ENCODE data around the gene MRPL37.

Gene MRPL37

DNA sequence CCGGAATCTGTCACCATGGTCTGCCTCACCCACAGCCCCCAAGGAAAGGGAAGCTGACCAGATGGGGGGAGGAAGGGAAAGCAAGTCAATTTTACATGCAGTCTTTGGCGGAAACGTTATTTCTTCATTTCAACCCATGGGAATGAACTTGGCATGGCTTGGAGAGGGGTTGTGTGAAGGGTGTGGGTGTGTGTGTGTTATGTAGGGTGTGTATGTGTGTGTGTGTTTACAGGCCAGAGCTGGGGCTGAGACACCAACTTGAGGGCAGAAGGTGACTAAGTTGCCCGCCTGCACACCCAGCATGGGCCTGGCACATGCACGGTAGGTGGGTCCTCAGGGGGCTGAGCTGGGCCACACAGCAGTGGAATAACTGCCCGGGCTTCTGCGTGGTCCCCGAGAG lies 65.2 kb downstream of the MRPL37 start:
- DNase-seq (ENCODE audit: low read depth): no peak

DNA sequence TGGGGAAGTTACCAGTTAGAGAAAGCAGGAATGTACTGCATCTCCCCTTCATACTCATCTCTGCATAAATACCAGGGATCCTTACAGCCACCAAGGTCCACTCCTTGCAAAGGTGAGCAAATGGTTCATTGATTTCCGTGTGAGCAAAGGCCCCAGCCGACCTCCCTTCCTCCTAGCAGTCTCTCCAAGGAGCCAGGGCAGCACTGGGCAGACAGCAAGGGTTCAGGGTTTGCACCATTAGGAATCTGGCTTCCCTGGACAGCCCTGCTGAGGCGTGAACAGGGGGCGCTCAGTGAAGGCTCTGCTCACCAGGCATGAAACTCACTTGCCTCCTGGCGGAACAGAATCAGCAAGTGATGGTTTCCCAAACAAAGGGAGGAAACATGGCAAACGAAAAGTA lies 65.7 kb downstream of the MRPL37 start:
- DNase-seq (ENCODE audit: low read depth): no peak

DNA sequence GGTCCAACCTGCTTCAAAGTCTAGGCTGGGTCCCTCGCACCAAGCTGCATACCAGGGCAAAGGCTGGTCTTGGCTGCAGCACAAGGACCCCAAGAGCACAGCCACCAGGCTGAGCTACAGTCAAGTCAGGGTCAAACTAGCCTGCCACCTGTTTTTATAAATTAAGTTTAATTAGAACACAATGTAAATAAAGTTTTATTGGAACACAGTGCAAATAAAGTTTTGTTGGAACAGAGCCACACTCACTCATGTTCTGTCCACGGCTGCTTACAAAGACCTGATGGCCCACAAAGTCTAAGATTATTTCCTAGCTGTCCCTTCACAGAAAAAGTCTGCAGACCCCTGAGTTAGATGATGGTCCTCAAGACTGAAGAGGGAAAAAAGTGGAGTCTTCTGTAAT lies 66.2 kb downstream of the MRPL37 start:
- DNase-seq (ENCODE audit: low read depth): no peak

DNA sequence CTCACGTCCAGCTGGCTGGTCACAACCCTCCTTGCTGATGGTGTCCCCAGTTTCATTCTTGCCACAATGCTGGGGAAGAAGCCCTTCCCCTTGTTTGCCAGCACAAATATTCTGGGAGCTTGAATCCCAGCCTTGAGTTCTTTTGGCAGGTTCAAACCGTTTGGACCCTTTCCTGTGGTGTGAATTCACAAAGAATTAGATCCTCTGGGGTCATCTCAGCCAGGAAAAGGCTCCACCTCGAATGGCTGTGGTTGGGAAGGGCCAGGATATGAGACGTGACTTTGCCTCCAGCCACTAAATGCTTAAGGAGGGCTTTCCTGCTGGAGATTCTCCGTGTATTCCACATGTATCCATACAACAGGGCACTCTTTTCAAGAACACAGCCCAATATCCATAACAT lies 66.9 kb downstream of the MRPL37 start:
- no peak for DNase-seq (ENCODE audit: low read depth)
